HG02610 (cell line): Measurements from ENCODE around the gene LCN15.
"Not testable (repeated sequence)": the region's sequence is repeated elsewhere in the genome, so short reads cannot be mapped to it uniquely, and the experiment has no call there.

Experiments used
- ATAC-seq: cut with Tn5 transposase; IDR thresholded peaks from one replicate; pipeline ENCODE4 v1.9.1; 2021; ENCODE audit warnings: mild to moderate bottlenecking, moderate library complexity; ENCODE audit not compliant: unreplicated experiment

Gene LCN15

GRCh38 chr9:136776947-136777346 is 12.6 kb upstream of the LCN15 start:
- ATAC-seq: no peak

GRCh38 chr9:136775191-136775590 is 10.9 kb upstream of the LCN15 start:
- no peak for ATAC-seq

DNA sequence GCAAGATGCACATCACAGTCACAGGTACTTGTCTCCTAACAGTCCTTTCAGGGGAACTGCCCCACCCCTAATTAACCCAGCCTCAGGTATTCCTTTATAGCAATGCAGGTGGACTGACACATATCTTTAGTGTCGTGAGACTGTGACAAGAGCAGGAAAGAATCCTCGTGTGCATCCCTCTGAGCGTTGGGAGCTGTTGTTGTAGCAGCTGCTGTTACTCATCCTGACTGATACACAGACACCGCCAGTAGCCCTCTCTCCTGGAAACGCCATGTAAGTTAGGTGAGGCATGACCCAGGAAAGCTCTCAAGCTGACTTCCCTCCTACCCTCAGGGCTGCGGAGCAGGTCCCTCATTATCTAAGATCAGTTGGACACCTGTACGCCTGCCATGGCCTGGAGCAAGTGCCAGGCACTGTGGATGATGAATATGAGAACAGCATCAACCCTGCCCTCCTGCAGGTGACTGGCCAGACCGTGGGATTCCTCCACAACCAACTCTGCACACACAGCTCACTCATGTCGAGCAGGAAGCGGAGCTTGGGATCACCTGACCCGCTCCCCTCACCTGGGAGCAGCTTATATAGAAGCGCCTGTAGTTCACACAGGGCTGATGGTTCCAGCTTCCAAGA is 10.2 kb upstream of the LCN15 start:
- ATAC-seq: no peak

DNA sequence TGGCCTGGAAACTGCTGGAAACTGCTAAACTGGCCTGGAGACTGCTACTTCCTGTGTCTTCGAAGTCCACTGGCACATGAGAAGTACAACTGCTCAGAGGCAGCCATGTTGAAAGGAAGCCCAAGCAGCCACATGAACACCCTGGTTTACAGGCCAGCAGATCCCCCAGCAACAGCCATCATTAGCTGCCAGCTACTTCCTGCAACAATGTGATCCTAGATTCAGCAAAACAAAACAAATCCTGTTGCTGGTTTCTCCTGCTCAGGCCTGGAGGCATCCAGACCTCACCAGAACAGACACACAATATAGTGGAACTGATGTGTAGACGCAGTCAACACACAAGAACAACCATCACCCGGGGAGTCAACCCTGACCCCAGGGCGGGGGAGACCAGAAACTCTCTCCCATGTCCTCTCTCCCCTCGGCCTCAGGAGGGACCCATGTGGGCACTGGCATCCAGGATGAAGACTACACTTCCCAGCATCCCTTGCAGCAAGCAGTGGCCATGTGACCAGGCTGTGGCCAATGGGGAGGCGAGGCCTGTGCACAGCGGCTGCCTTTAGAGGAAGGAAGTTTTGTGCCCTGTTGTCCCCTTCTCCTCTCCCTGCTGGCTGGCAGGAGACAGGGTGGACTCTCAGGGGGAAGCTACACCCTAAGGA is 9.2 kb upstream of the LCN15 start:
- no peak for ATAC-seq

GRCh38 chr9:136771907-136772415 is 7.6 kb upstream of the LCN15 start:
- no peak for ATAC-seq

DNA sequence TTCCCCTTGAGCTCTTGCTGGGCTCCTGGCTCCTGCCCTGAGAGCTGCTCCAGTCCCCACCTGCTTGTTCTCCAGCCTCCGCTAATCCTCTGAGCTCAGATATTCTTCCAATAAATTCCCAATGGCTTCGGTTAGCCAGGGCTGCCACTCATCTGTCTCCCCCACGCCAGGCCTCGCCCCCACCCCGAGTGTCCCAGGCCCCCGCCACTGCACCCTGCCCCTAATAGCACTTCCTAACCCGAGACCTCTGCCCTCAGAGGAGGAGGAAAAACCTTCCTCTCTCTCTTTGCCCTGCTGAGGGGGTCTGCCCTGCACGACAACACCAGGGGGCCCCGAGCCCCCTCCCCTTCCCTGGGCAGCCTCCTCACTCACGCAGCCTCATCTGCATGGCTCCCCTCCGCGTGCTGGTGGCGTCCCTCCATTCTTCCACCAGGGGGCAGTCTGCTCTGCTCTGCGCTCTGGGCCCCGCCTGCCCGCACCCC is 5.4 kb upstream of the LCN15 start:
- ATAC-seq: no peak

GRCh38 chr9:136766410-136767120 is 2.2 kb upstream of the LCN15 start:
- not testable (repeated sequence) for ATAC-seq

- ATAC-seq: not testable (repeated sequence)
Measured at GRCh38 chr9:136765745-136766409, 1.6 kb upstream of the LCN15 start.

DNA sequence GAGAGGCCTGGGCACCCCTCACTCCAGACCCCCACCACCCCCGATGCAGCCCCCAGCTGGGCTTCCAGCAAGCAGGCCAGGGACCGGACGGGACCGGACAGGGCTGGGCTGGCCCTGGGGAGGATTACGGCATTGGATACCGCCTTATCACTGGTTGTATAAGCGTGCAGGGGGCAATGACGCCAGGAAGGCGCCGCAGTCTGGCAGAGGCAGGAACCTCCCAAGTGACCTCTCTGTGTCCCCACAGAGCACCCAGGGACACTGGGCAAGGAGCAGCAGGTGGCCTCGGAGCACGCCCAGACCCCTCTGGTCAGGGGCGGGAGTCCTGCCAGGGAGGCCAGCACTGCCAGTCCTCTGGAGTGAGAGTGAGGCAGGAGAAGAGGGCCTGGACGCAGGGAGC is 723 bp upstream of the LCN15 start:
- ATAC-seq: no peak

GRCh38 chr9:136763649-136764035 is 676 bp downstream of the LCN15 start:
- ATAC-seq: no peak

- no peak for ATAC-seq
Measured at GRCh38 chr9:136762915-136763648, 1.2 kb downstream of the LCN15 start.

GRCh38 chr9:136762221-136762691 is 2.1 kb downstream of the LCN15 start:
- no peak for ATAC-seq

DNA sequence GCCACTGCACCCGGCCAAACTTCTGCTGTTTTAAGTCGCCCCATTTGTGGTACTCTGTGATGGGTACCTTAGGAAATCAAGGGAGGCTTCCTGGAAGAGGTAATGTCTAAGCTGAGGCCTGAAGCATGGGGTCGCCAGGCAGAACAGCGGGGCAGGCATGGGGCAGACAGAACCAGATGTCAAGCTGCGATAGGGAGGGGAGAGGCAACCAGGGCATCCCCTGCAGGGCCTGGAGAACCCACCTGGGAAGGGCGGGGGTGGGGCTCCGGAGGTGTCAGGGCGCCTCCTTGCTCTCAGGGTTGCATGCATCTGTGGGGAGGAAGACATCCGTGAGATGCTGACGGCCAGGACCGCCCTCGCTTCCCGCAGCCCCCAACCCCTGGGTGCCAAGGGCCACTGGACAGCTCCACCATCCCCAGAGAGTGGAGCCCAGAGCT is 2.8 kb downstream of the LCN15 start:
- ATAC-seq: no peak

GRCh38 chr9:136760834-136761544 is 3.3 kb downstream of the LCN15 start:
- ATAC-seq: not testable (repeated sequence)

GRCh38 chr9:136760424-136760823 is 3.9 kb downstream of the LCN15 start:
- no peak for ATAC-seq

- ATAC-seq: no peak
Measured at GRCh38 chr9:136759436-136760325, 4.6 kb downstream of the LCN15 start.

GRCh38 chr9:136759001-136759400 is 5.3 kb downstream of the LCN15 start:
- ATAC-seq: no peak

GRCh38 chr9:136757751-136758140 is 6.6 kb downstream of the LCN15 start:
- ATAC-seq: no peak

GRCh38 chr9:136757328-136757727 is 7.0 kb downstream of the LCN15 start:
- no peak for ATAC-seq
